Measurements from ENCODE around the gene TMEM39A.

Gene TMEM39A

DNA sequence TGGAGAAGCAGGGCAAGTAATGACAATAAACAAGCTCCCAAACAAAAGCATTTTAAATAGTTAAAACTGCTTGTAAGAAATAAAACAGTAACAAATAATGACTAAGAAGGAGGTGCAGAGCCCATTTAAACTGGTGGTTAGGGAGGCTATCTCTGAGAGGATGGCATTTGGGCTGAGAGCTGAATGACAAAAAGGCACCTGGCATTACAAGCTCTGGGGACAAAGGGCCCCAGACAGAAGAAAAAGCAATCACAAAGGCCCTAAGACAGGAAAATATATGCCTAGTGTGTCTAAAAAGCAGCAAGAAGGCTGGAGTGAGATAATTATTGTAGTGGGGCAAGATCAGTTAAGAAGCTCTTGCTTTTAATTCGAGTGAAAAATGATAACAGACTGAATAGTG, 9.6 kb downstream of the TMEM39A start:
- DNase-seq = no peak

DNA sequence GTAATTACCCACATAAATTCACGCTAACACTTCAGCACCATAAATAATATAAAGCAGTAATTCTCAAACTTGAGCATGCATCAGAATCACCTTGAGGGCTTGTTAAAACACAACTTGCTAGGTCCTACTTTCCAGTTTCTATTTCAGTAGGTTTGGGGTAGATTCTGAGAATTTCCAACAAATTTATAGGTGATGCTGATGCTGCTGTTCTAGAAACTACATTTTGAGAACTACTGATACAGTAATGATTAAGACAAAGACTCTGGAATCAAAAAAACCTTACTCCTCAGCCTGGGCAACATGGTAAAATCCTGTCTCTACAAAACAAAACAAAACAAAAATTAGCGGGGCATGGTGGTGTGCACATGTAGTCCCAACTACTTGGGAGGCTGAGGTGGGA, 18.8 kb downstream of the TMEM39A start:
- DNase-seq = no peak

GRCh38 chr3:119443179-119443578, 20.2 kb downstream of the TMEM39A start:
- DNase-seq = no peak

- DNase-seq = no peak
Measured at GRCh38 chr3:119437691-119438258, 25.6 kb downstream of the TMEM39A start.

- DNase-seq = no peak
Measured at GRCh38 chr3:119436977-119437376, 26.4 kb downstream of the TMEM39A start.

DNA sequence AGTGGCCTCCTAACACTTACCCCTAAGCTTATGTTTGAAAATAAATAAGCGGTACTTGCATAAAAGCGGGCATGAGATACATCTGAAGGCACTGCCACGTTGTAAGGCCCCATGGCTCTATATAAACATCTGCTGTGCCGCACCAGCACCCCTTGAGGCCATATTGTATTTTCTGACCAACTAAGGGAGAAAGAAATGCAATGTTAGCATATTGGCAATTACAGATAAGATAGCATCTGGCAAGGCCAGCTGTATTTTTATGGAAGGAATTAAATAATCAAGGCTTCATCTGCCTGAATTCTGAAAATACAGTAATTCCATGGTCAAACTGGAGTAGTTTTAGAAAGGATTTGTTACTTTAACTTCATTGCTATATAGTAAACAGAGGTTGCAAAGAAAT, 28.7 kb downstream of the TMEM39A start:
- no peak for DNase-seq

DNA sequence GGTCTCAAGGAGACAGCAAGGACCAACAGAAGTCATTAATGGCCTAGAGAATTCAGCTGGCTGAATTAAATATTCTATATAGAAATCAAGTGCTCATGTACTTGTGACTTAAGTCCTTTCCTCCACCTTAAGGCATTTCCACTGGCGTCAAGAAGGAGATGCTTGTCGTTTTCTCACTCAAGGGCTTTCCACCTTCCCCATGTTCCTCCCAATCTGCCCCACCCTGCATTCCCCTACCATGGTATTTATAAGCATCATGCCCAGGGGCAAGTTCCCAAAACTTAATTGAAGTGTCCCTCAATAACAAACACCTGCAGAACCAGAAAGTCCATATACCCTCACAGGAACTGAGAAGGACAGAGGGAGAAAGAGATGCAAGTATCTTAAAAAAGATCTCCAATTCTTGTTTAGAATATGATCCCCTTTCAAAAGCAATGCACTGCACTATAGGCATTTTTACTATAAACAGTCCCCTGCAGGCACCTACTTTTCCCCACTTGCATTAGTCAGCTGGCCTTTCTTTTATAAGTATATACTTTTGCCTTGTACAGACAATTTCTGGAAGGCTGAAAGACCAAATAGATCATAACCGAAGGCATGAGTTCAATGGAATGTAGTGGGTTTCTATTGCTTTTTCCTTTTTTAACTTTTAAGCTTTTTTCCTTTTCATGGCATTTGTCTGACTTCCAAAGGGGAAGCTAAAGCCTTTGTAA, 29.6 kb downstream of the TMEM39A start:
- no peak for DNase-seq

GRCh38 chr3:119428538-119428937, 34.9 kb downstream of the TMEM39A start:
- no peak for DNase-seq

DNA sequence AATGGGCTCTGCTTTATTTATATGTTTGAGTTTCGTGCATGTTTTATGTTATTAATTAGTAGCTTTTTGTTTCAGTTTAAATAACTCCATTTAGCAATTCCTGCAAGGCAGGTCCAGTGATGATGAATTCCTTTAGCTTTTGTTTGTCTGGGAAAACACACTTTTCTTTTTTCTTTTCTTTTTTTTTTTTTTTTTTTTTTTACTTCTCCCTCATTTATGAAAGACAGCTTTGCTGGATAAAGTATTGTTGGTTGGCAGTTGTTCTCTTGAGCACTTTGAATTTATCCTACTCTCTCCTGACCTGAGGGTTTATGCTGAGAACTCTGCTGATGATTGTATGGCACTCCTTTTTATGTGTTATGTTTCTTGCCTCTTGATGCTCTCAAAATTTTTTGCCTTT, 35.7 kb downstream of the TMEM39A start:
- DNase-seq = no peak

DNA sequence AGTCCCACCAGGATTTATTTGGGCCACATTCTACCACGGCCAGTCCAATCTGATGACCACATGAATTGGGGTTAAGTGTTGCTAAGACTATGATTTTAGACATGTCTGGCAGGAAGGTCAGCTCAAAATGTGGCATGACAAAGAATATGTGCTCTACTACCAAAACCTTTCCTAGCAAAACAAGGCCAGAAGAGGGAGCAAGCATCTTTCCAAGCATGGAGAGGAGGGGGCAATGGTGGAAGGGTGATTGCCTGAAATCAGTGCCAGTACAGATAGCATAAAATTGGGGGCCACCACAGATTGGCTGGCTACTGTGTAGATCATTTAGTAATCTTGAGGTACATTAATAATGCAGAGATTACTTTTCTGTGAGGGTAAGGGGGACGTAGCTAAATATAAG, 43.2 kb downstream of the TMEM39A start:
- DNase-seq = no peak

DNA sequence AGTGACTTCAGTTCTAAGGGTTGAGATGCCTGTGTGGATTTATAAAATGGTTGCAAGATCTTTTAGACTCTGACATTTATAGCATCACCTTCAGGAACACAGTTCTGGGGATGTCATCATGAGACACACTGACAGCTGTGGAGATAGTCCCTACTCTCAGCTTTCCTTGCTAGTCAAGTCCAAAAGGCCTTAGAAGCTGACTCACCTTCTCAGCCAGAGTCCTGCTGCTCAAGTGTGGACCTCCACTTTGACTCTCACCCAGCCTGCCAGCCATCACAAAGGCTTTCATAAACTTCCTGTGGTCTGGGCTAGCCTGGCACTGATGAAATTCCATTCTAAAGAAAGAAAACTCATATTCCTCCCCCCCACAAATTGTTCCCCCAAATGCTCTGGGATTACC, 44.8 kb downstream of the TMEM39A start:
- no peak for DNase-seq

DNA sequence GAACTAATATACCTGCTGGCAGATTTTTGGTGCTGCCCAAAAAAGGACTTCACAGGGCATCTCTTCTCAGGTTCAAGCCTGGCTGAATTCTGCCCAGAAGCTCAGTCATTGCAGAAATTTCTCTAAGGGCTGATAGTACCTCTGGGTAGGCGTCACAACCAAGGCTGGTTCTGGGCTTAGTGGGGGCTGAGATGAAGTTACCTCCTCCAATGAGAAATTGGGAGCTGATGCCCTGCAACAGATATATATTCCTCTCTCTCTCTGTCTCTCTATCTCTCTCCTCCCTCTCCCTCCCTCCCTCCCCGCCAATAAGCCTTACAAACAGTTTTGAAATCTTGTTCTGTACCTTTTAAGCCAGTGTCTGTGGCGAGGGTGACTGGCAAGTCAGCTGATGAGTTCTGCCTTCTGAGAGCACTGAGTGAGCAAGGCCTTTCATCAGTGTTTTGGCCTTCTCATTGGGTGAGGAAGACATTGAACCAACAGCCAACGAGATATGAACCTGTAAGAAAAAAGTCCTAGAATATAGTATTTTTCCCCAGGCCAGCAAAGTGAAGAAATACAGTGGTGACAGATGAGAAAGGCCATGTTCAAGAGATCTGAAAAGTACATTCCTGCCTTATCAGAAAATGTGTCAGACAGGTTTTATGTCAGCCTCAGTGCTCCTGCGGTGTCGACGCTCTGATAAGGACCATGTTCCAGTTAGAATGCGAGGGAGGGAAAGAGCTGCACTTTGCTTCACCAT, 45.5 kb downstream of the TMEM39A start:
- DNase-seq = no peak

DNA sequence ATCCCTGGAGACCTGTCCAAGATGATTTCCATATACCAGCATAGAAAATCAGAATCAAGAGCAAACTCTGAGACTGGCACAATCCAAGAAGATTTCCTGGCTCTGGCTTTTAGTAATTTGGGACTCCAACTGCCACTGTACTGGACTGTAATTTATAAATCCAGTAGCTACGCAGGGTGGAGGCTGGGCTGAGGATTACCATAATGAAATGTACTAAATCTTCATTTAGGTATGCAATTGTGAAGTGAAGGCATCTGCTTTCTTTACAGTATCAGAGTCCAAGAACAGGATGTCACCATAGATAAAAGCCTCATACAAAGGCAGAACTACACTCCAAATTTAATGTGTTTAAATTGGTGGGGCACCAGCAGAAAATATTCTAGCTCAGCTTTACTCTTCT, 46.5 kb downstream of the TMEM39A start:
- DNase-seq = no peak

DNA sequence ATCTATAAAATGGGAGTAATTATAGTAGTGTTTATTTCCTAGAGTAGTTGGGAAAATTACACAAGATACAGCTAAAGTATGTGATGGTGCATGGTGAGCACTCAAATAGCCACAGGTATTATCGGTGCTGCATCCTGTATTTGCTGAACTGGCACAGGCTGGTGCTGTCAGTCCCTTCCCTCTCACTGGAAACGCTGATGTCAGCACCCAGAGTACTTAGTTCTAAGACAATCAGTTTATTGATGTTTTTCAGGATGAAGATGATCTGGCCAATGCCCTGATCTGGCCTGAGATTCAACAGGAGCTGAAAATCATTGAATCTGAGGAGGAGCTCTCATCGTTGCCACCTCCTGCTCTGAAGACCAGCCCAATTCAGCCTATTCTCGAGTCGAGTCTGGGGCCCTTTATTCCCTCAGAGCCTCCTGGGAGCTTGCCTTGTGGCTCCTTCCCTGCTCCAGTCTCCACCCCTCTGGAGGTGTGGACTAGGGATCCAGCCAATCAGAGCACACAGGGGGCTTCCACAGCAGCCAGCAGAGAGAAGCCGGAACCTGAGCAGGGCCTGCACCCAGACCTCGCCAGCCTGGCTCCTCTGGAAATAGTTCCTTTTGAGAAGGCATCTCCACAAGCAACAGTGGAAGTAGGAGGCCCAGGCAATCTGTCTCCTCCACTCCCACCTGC, 49.7 kb downstream of the TMEM39A start:
- no peak for DNase-seq

DNA sequence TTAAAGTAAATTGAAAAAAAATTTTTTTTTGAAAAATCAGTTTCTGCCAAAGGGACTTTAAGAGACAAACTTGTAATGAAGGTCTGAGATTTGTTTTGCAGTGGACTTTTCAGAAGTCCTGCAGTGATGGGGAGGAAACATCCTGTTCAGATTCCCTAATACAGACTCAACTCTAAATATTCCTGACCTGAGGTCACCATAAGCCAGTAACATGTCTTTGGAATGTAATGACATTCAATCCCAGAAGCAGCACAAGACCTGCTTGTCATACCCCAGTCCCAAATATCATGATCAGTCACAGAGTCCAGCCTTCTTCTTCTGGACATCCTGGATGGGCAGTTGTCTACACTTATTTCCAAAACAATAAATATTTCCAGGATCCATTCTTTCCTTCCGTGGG, 53.6 kb downstream of the TMEM39A start:
- no peak for DNase-seq

DNA sequence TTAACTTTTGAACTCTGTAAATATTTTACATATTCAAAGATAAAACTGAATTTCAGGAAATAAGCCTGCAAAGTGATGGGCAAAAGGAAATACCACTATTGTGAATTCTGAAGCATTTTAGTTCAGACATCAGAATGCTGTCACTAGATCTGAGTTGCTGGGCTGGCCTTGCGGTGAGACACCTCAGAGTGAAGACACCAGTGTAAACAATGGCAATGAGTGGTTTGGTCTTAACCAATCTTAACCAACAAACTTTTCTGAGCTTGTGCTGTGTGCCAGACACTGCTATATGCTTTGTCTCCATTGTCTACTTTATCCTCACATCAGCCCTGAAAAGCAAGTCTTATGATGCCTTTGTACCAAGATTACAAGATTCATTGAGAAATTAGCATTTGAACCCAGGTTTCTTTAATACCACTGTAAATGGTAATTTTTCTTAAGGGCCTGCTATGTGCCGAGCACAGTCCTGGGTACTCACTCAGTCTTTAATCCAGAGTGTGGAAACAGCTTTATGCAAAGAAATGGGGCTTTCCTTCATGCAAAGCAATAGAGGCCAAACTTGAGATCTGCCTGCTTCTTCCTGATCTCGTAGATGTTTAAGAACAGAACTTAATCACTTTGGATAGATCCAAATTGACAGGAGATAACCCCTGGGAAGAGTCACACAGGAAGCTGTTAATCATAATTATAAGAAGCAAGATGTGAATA, 55.0 kb downstream of the TMEM39A start:
- DNase-seq = no peak

GRCh38 chr3:119405315-119405714, 58.1 kb downstream of the TMEM39A start:
- DNase-seq = no peak

GRCh38 chr3:119403201-119403600, 60.2 kb downstream of the TMEM39A start:
- DNase-seq = no peak

DNA sequence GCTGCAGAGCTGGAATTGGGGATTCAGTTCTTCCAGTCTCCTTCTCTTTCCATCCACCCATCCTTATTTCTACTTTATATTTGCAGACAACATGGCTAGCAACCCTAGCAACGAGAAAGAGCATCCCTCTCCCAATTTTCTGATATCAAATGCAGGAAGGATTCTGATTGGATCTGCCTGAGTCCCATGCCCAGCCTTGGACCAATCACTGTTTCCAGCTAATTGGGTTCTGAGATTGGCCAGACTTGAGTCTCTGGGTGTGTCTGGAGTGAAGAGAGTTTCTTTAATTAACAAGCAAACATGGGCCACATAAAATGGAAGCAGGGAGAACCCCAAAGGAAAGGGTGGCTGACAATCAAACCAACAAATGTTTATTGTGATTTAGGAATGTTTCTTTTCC, 60.6 kb downstream of the TMEM39A start:
- DNase-seq = no peak

GRCh38 chr3:119401503-119402440, 61.6 kb downstream of the TMEM39A start:
- DNase-seq = no peak

DNA sequence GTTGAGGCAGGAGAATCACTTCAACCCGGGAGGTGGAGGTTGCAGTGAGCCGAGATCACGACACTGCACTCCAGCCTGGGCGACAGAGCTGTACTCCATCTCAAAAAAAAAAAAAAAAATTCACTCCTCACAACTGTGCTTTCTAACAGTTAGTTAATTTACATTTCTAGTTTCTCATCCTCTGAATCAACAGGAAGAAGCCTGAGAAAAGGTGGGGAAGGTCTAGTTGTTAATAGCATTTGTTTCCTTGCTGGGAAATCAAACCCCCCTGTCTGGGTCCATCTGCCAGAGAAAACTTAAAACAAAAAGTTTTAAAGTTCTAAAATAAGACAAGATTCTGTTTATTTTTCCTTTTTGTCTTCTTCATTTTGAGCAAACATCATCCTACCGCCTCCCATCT, 62.3 kb downstream of the TMEM39A start:
- DNase-seq = no peak

DNA sequence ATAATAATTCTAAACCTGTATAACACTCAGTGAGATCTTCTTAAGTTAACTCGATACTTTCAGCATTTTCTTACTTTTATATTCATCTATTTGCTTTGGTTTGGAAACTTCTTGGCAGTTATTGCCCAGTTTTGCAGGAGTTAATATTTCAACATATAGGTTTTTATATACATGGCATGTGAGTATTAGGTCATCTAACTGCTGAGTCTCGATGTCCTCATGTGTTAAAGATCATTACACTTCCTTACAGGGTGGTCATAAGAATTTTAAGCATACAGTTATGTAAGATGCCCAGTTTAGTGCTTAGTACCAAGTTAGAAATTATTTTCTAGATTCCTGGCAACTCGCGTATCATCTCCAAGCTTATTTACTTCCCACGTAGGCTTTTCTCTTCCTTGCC, 62.9 kb downstream of the TMEM39A start:
- no peak for DNase-seq

Measured in T-helper 9 cell (primary cell).